HG02943 (cell line): ENCODE data around the gene NCOR1.
"Not testable (repeated sequence)": the region's sequence is repeated elsewhere in the genome, so short reads cannot be mapped to it uniquely, and the experiment has no call there.

Source experiments
- ATAC-seq: cut with Tn5 transposase; IDR thresholded peaks from one replicate; pipeline ENCODE4 v1.9.1; 2021; ENCODE audit warnings: mild to moderate bottlenecking, low read depth, moderate library complexity; ENCODE audit not compliant: unreplicated experiment

The NCOR1 gene

GRCh38 chr17:16101440-16101839 is 113.9 kb downstream of the NCOR1 start:
- ATAC-seq: no peak

DNA sequence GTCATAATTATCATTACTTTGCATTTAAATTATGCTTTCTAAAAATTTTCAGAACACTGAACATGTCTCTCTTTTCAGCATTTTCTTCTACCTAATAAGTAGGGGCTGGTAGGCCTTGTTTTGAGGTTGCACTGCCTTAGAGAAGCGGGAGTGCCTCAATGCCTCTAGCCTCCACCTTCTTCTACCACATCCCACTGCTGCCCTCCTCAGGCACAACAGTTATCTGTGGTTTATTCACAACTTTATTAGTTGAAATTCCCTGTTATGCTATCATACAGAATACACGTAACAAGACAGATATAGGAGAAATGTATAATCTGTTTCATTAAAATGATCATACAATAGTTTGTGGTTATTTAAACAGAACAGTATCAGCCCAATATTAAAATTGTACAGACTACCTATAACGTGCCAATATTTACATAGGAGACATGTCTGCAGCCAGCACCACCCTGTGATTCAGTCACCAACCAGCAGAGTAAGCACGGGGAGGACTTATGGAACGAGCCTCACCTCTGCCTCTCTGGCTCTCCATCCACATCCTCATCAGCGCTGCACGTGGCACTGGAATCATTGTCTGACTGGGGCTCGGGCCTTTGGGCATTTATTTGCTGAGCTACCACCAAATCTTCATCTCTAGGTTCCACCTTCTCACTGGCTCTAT is 114.5 kb downstream of the NCOR1 start:
- ATAC-seq: no peak

GRCh38 chr17:16091773-16092172 is 123.6 kb downstream of the NCOR1 start:
- ATAC-seq: no peak

DNA sequence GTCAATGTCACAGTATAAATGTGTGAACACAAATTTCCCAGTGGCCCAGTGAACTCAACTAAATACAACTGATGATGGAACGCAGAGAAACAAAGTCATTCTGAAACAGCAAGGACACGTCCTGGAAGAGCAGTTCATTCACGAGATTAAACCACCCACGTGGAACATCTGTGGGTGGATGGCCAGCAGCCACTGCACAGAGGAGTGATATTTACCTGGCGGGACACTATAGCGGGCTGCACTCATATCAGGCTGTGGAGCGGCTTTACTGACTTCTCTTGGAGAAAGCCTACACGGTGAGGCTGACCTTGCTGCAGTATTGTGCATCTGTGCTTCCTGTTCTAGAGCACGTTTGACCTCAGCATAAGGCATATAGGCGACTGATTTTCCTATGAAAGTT is 128.4 kb downstream of the NCOR1 start:
- no peak for ATAC-seq

GRCh38 chr17:16085066-16085699 is 130.2 kb downstream of the NCOR1 start:
- ATAC-seq: no peak

DNA sequence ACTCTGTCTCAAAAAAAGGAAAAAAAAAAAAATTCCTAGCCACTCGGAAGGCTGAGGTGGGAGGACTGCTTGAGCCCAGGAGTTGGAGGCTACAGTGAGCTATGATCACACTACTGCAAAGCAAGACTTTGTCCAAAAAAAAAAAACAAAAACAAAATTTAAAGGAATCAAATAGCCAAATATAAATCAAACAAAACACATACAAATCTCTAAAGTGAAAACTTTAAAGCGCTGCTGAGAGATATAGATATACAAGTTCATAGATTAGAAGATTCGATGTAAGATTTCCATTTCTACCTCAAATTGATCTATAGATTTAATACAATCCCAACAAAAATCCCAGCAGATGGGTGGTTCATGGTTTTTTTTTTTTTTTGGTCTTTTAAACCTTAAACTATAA is 132.1 kb downstream of the NCOR1 start:
- ATAC-seq: no peak

DNA sequence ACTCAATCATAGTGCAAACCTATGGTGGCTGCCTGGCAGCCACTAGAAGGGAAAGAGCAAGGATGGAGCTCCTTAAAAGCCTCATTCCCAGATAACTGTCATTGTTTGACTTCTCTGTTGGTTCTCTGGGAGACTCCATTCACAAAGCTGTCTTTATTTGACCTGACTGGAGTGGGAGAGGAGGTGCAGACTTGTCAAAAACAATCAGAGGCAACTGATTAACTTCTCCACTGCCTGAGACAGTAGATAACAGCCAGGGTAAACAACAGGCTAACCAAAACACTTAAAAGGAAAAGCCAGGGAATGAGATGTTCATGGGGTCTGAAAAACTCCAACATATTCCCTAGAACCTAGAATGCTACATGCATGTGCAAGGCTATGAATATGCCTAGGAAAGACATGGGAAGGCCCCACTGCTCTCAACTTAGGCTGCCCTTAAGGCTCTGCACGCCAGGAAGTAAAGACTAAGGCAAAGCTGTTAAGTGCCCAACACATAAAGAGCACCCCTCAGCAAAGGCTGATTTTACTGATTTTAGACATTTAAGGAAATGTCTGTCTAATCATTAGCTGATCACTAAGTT is 133.7 kb downstream of the NCOR1 start:
- ATAC-seq: no peak

DNA sequence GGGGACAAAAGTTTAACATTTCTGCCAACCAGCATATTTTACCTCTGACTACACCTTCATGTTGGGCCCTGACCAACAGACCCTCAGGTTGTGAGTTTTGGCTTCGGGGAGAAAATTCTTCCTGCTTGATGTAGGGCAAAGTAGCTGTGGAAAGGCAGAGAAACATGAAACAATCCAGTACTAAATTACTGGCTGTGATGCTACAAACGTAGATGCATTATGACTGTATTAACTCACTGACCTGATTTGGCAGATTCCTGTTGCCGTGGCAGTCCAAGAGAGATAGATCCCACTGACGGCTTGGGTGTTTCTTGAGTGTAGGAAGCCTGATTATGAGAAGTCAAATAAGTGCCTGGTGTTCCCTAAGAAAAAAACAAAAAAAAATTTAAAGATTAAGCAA is 135.0 kb downstream of the NCOR1 start:
- ATAC-seq: no peak

DNA sequence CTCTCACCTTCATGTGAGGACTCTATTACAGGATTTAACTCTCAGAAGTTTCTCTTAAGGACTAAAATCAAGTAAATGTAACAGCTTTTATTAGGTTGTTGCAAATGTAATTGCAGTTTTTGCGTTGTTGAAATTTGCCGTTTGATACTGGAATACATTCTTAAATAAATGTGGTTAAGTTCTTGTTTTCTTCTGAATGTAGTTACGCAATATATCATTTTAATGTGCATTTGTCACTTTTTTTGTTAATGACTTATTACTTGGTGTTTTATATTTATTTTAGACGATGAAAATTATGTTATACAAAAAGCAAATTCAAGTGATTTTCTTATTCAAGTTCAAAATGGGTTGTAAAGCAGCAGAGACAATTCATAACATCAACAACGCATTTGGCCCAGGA is 139.4 kb downstream of the NCOR1 start:
- ATAC-seq: no peak

- no peak for ATAC-seq
Measured at GRCh38 chr17:16074423-16074822, 140.9 kb downstream of the NCOR1 start.

- ATAC-seq: no peak
Measured at GRCh38 chr17:16073845-16074244, 141.5 kb downstream of the NCOR1 start.

- ATAC-seq: no peak
Measured at GRCh38 chr17:16072031-16072430, 143.3 kb downstream of the NCOR1 start.

DNA sequence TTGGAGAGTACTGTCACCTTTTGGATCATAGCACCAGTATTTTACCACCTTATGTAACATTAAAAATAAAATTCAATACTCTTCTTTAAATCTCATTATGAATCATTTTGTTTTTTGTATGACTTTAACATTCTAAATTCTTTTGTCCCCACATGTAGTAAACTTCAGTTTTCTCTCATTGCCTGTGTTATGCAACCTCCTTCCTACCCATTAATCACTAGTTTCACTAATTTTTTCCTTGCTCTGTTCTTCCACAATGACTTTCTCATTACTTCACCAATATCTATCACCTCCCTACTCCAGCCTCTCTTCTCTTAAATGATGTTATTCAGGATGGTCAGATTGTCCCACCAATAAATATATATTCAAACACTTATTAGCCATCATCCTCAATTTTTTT is 147.0 kb downstream of the NCOR1 start:
- ATAC-seq: no peak

- no peak for ATAC-seq
Measured at GRCh38 chr17:16066125-16066524, 149.2 kb downstream of the NCOR1 start.

DNA sequence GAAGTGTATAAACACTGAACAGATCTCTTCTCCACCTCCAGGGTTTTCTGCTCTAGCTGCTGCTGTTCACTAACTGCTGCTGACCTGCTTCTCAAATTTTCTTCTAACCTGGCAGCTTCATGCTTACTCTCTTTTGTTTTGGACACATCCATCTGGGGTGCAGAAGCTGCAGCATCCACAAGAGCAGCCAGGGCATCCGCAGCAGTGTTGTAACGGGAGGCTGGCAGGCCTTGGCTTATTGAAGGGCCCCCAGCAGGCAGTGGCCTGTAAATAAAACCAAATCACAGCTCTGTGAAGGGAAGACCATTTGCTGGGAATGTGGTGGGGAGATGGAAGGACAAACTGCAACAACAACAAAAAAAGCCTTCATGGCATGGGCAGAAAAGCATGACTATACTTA is 153.7 kb downstream of the NCOR1 start:
- no peak for ATAC-seq

- not testable (repeated sequence) for ATAC-seq
Measured at GRCh38 chr17:16055139-16055538, 160.2 kb downstream of the NCOR1 start.

DNA sequence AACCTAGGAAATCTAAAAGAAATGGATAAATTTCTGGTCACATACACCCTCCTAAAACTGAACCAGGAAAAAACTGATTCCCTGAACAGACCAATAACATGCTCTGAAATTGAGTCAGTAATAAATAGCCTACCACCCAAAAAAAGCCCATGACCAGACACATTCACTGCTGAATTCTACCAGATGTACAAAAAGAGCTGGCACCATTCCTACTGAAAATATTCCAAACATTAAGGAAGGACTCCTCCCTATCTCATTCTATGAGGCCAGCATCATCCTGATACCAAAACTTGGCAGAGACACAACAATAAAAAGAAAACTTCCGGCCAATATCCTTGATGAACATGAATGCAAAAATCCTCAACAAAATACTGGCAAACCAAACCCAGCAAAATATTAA is 162.8 kb downstream of the NCOR1 start:
- no peak for ATAC-seq

DNA sequence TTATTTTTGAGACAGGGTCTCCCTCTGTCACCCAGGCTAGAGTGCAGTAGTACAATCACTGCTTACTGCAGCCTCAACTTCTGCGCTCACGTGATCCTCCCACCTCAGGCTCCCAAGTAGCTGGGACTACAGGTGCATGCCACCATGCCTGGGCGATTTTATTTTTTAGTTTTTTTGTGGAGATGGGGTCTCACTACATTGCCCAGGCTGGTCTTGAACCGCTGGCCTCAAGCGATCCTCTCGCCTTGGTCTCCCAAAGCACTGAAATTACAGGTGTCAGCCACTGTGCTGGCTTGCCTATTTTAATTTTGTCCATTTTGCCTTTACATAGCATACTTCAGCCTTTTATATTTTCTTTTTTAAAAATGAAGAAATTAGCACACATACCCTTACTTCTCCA is 164.5 kb downstream of the NCOR1 start:
- no peak for ATAC-seq

GRCh38 chr17:16048811-16049449 is 166.4 kb downstream of the NCOR1 start:
- ATAC-seq: no peak

DNA sequence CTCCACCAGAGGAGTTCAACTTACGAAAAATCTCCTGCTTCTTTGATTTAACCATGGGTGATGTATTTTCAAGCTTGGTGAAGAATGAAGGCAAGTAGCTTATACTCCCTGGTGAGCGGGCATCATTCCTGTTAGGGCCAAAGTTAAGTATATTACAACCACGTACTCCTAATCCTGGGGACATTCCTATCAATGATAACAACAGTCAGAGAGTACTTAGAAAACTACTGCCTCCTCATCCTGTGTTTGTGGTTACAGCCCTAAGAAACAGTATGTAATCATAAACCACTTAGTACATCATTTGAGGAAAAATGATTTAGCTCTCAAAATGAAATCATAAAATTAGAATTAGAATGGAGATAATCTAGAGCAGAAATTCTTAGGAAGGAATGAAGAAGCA is 168.4 kb downstream of the NCOR1 start:
- no peak for ATAC-seq

- no peak for ATAC-seq
Measured at GRCh38 chr17:16044487-16044886, 170.8 kb downstream of the NCOR1 start.
